SK-N-SH (cell line): Measurements from ENCODE around the gene DYNC2LI1. TPM values are rescaled to one million over a fixed set of nuclear protein-coding genes. Genes with fewer than 3 reads are reported as not detected.

Experiments
- CTCF ChIA-PET: fragments of 300-600, 350-600 bp; formaldehyde crosslinking; extraction: SDS; loops from one replicate; lab custom pipeline; 2021; lab: Yijun Ruan, JAX
- POLR2A ChIA-PET: fragments of 350-600 bp; sonication (Branson Sonifier 250); formaldehyde crosslinking; extraction: SDS; loops from one replicate; lab custom pipeline; 2020; ENCODE audit warnings: antibody characterized with exemption, inconsistent platforms; lab: Yijun Ruan, JAX
- DNase-seq: peaks from one replicate; pipeline ENCODE4 v3.0.0; 2012
- H2AFZ ChIP-seq: fragments of 200-600 bp; sonication (generic); 2 replicates; pipeline ENCODE4 v1.8.1; 2016; ENCODE audit warnings: antibody characterized with exemption, mild to moderate bottlenecking, low read depth
- H3F3A ChIP-seq: fragments of 200-600 bp; sonication (generic); replicated peaks from 2 replicates; pipeline ENCODE3; 2016; ENCODE audit warnings: antibody characterized with exemption, mild to moderate bottlenecking; ENCODE audit not compliant: insufficient read depth
- H3K27ac ChIP-seq, 2 experiments: fragments of 200-500 bp in 1 of 2; fragments of 200-600 bp in 1 of 2; sonication (Bioruptor generic) in 1 of 2; sonication (generic), shearing (Covaris generic) in 1 of 2; 2 replicates each; pipeline versions ENCODE4 v1.5.1 to v1.6.1; 2014 to 2016; ENCODE audit warnings: low read depth in 2 of 2, inconsistent platforms in 1 of 2, low read length in 1 of 2, mild to moderate bottlenecking in 1 of 2, mixed read lengths in 1 of 2
- H3K27me3 ChIP-seq: fragments of 200-600 bp; sonication (generic), shearing (Covaris generic); 2 replicates; pipeline ENCODE4 v1.6.1; 2016; ENCODE audit warnings: mixed run types; ENCODE audit not compliant: insufficient read depth
- H3K36me3 ChIP-seq, 2 experiments: fragments of 200-500 bp in 1 of 2; fragments of 200-600 bp in 1 of 2; sonication (Bioruptor generic) in 1 of 2; sonication (generic) in 1 of 2; replicated peaks in 1 of 2; 2 replicates each; pipeline versions ENCODE3 to v1.5.1; 2014 to 2016; ENCODE audit warnings: low read length in 1 of 2, mild to moderate bottlenecking in 1 of 2; ENCODE audit not compliant: insufficient read depth in 2 of 2, control insufficient read depth in 1 of 2
- H3K4me1 ChIP-seq, 2 experiments: fragments of 200-500 bp in 1 of 2; fragments of 200-600 bp in 1 of 2; sonication (Bioruptor generic) in 1 of 2; sonication (generic), shearing (Covaris generic) in 1 of 2; 2 replicates each; pipeline versions ENCODE4 v1.5.1 to v1.6.1; 2014 to 2016; ENCODE audit warnings: low read depth in 1 of 2, low read length in 1 of 2, mixed run types in 1 of 2; ENCODE audit not compliant: insufficient read depth in 2 of 2, control insufficient read depth in 1 of 2
- H3K4me2 ChIP-seq: fragments of 200-600 bp; sonication (generic), shearing (Covaris generic); 2 replicates; pipeline ENCODE4 v1.6.1; 2017; ENCODE audit warnings: mixed run types
- H3K4me3 ChIP-seq, 2 experiments: fragments of 200-500 bp in 1 of 2; fragments of 200-600 bp in 1 of 2; sonication (Bioruptor generic) in 1 of 2; sonication (generic), shearing (Covaris generic) in 1 of 2; 2 replicates each; pipeline versions ENCODE4 v1.5.1 to v1.8.1; 2014 to 2016; ENCODE audit warnings: low read depth in 2 of 2, inconsistent platforms in 1 of 2, low read length in 1 of 2, mild to moderate bottlenecking in 1 of 2, mixed read lengths in 1 of 2, moderate library complexity in 1 of 2
- H3K79me2 ChIP-seq: fragments of 200-600 bp; sonication (generic); 2 replicates; pipeline ENCODE4 v1.8.1; 2017; ENCODE audit warnings: mild to moderate bottlenecking; ENCODE audit not compliant: insufficient read depth
- H3K9ac ChIP-seq: fragments of 200-600 bp; sonication (generic); 2 replicates; pipeline ENCODE4 v1.6.1; 2017; ENCODE audit warnings: mixed run types
- H3K9me2 ChIP-seq: fragments of 200-600 bp; sonication (generic); 2 replicates; pipeline ENCODE4 v1.6.1; 2017; ENCODE audit warnings: mixed run types
- H3K9me3 ChIP-seq: fragments of 200-600 bp; sonication (generic); 2 replicates; pipeline ENCODE4 v1.6.1; 2017; ENCODE audit warnings: mixed run types, mild to moderate bottlenecking, moderate library complexity
- H4K20me1 ChIP-seq: fragments of 200-600 bp; sonication (generic); 2 replicates; pipeline ENCODE4 v1.6.1; 2017; ENCODE audit warnings: mild to moderate bottlenecking, mixed run types; ENCODE audit not compliant: insufficient read depth
- CTCF ChIP-seq: fragments of 200-600 bp; sonication (generic); IDR thresholded peaks from 2 replicates; pipeline ENCODE4 v1.6.1; 2017; ENCODE audit warnings: antibody characterized with exemption, mild to moderate bottlenecking, moderate library complexity
- EP300 ChIP-seq, 2 experiments: IDR thresholded peaks; 2 replicates each; pipeline versions ENCODE4 v1.4.0 to v1.6.1; 2012; ENCODE audit warnings: borderline replicate concordance in 1 of 2, low read depth in 1 of 2, low read length in 1 of 2
- EZH2phosphoT487 ChIP-seq: fragments of 200-600 bp; sonication (generic); IDR thresholded peaks from 2 replicates; pipeline ENCODE4 v1.6.1; 2017; ENCODE audit warnings: low read depth, mixed run types, mild to moderate bottlenecking, antibody characterized with exemption, moderate library complexity, borderline replicate concordance
- FOXJ3 ChIP-seq: sonication (generic); formaldehyde crosslinking; IDR thresholded peaks from 2 replicates; pipeline ENCODE4 v1.5.1; 2020; ENCODE audit warnings: mild to moderate bottlenecking, missing genetic modification reagents
- MAX ChIP-seq: IDR thresholded peaks from 2 replicates; pipeline ENCODE4 v1.4.0; 2012; ENCODE audit warnings: low read depth
- MEF2A ChIP-seq: IDR thresholded peaks from 2 replicates; pipeline ENCODE4 v1.4.0; 2012; ENCODE audit warnings: low read depth, borderline replicate concordance
- MXI1 ChIP-seq: IDR thresholded peaks from 2 replicates; pipeline ENCODE4 v1.6.1; 2012; ENCODE audit warnings: mild to moderate bottlenecking, low read depth, low read length, improper control_type of control experiment
- NFIC ChIP-seq: IDR thresholded peaks from 2 replicates; pipeline ENCODE4 v1.4.0; 2012; ENCODE audit warnings: borderline replicate concordance
- PBX3 ChIP-seq: IDR thresholded peaks from 2 replicates; pipeline ENCODE4; 2012
- POLR2AphosphoS5 ChIP-seq: IDR thresholded peaks from 2 replicates; pipeline ENCODE4 v1.6.1; 2012; ENCODE audit warnings: low read depth, low read length
- RFX5 ChIP-seq: IDR thresholded peaks from 2 replicates; pipeline ENCODE4 v1.6.1; 2012; ENCODE audit warnings: mild to moderate bottlenecking, improper control_type of control experiment, low read length
- RXRA ChIP-seq: IDR thresholded peaks from 2 replicates; pipeline ENCODE4 v1.4.0; 2012; ENCODE audit warnings: low read depth, mild to moderate bottlenecking, borderline replicate concordance
- SIN3A ChIP-seq: IDR thresholded peaks from 2 replicates; pipeline ENCODE4 v1.6.1; 2012; ENCODE audit warnings: low read depth, mild to moderate bottlenecking, low read length, moderate library complexity, borderline replicate concordance
- TAF1 ChIP-seq: IDR thresholded peaks from 2 replicates; pipeline ENCODE4 v1.6.1; 2012; ENCODE audit warnings: low read depth, mild to moderate bottlenecking, low read length, moderate library complexity, borderline replicate concordance
- TCF12 ChIP-seq: IDR thresholded peaks from 2 replicates; pipeline ENCODE4 v1.4.0; 2012
- TEAD4 ChIP-seq: IDR thresholded peaks from 2 replicates; pipeline ENCODE4 v1.4.0; 2012; ENCODE audit warnings: mild to moderate bottlenecking, borderline replicate concordance; ENCODE audit not compliant: insufficient read depth
- ZBTB33 ChIP-seq: IDR thresholded peaks from 2 replicates; pipeline ENCODE4 v1.4.0; 2012; ENCODE audit warnings: low read depth, borderline replicate concordance
- whole genome bisulfite sequencing: methylation state at CpG from one replicate; pipeline ENCODE4 v1.1.6; 2017; ENCODE audit warnings: low lambda C conversion rate; 5-methylcytosine and 5-hydroxymethylcytosine counted together
- polyA plus RNA-seq, 3 experiments: library from polyadenylated mRNA; depleted of rRNA; stranded (reverse); fragments of >200 nt; gene quantifications; 2 replicates each; pipeline ENCODE4 v1.2.3, GENCODE V29; 2012

Gene DYNC2LI1
- polyA plus RNA-seq, 1 of the 3 experiments (the other 2 are of a cell fraction) = 20.4 TPM

- Histone ChIP-seq H3K9me2 (no peaks in the 10 kb centered on the region), H3K4me3 (no peak overlapping the region), H3K4me2 (no peak overlapping the region), H3F3A (no peaks in the 10 kb centered on the region), H3K9me3 (no peaks in the 10 kb centered on the region), H3K36me3 (no peaks in the 10 kb centered on the region), H3K27ac (no peak overlapping the region), H3K9ac (no peak overlapping the region), H4K20me1 (no peaks in the 10 kb centered on the region), H3K27me3 (no peaks in the 10 kb centered on the region; the same call in 1 of the 2 replicates), H3K79me2 (no peaks in the 10 kb centered on the region), H2AFZ (no peak overlapping the region), H3K4me1 (peaks cover 0 to 6% of the 10 kb centered on the region in 2 experiments; a peak in 1 of 4 replicates)
- DNase-seq = no peak
- TF ChIP-seq PBX3 (no peak), MEF2A (no peak), TEAD4 (no peak), EZH2phosphoT487 (no peak), CTCF (no peak), RFX5 (no peak), EP300 (IDR thresholded peaks at IDR 0.05; ENCODE audit: borderline replicate concordance in 1 of 2, low read depth in 1 of 2, low read length in 1 of 2) (no peak), POLR2AphosphoS5 (no peak), MAX (no peak), NFIC (no peak), TCF12 (no peak), RXRA (no peak), SIN3A (no peak), MXI1 (no peak), TAF1 (no peak), FOXJ3 (CRISPR knock-in tag) (no peak), ZBTB33 (no peak)
- ChIA-PET POLR2A (no interaction called here), CTCF (interaction anchor here (1.2 to 1.3 kb wide), 2 partner anchors 9 to 51 kb away, joined by 3 to 5 read pairs; no protein-coding TSS in a partner anchor)
- WGBS = 84% methylated on average over 17 of the region's 17 CpGs
Observed at GRCh38 chr2:43826305-43827250, 52.7 kb downstream of the DYNC2LI1 start.
